GM19468 (cell line): Measurements from ENCODE around the gene DNASE1.

ENCODE experiments used
- ATAC-seq: cut with Tn5 transposase; IDR thresholded peaks from one replicate; pipeline ENCODE4 v1.9.1; 2021; ENCODE audit warnings: mild to moderate bottlenecking, moderate library complexity, moderate number of reproducible peaks; ENCODE audit not compliant: unreplicated experiment; ENCODE audit errors: extremely low read depth

Gene DNASE1

DNA sequence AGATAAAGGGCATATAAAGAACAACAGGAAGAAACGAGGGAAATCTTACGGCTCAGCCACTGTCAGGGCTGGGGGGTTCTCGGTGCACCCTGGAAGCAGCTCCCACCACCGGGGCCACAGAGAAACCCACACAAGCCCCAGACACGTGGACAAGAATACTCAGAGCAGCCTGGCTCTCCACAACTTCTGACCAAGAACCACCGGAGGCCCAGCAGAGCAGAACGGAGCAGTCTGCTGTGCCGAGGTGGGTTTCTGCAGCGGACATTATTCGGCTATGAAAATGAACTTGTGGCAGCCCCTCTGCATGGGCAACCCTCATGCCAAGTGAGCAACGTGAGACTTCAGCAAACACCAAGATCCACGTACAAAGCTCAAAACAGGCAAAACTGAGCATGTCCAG, 6.8 kb downstream of the DNASE1 start:
- no peak for ATAC-seq

DNA sequence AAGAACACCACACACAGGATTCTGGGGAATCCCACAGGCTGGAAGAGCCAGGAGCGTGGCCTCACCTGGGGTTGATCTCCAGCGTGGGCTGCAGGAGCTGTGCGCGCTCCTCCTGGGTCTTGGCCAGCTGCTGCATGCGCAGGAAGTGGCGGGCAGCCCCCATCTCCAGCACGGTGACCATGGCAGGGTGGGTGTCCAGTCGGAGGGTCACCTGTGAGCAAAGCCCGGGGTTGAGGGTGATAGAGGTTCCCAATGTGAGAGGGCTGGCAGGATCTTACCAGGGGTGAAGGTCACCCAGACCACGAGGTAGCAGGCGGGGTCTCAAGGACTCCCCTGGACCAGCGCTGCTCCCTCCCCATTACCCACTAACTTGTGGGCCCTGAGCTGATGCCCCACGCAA, 7.4 kb downstream of the DNASE1 start:
- no peak for ATAC-seq

DNA sequence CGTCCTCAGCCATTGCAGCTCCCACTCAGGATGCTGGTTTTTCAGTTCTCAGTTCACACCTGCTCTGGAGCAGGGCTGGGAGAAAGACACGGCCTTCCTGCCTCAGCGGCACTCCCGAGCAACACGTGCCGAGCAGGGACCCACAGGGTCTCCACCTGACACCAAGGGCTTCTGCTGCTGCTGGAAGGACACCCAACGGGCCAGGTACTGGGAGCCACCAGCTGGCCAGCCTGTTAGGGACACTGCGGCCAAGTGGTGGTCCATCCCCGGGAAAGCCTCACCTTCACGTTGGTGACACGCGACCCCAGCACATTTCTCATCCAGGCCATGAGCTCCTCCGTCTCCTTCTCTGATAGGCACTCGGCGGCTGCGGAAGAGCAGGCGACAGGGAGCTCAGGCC, 8.1 kb downstream of the DNASE1 start:
- no peak for ATAC-seq

DNA sequence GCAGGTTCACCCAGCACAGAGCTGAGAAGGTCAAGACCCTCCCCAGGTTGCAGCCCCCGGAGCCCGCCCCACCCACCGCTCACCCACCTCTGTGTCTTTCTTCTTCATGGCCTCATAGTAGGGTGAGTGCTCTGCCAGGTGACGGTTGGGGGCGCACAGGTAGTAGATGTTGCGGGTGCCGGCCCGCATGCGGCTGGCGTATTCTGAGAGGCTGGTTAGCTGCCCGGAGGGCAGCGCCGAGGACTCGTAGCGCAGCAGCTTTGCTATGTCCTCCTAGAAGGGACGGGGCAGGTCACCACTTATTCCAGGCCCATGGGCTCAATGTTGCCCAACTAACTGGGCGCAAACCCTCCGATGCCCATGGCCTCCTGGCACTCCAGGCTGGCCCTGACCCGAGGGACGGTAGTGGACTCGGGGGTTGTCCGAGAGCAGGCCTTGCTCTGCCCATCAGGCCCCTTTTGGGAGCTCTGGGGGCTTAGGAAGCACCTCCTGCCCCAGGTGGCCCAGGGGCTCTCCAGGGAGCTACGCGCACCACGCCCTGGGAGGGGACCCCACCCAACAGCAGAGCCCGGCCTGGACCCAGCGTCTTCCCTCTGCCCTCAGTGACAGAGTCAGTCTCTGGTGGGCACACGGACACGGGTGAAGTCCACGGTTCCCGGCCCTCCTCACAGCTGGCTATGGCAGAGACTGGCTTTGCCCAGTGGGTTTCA, 9.9 kb downstream of the DNASE1 start:
- no peak for ATAC-seq

DNA sequence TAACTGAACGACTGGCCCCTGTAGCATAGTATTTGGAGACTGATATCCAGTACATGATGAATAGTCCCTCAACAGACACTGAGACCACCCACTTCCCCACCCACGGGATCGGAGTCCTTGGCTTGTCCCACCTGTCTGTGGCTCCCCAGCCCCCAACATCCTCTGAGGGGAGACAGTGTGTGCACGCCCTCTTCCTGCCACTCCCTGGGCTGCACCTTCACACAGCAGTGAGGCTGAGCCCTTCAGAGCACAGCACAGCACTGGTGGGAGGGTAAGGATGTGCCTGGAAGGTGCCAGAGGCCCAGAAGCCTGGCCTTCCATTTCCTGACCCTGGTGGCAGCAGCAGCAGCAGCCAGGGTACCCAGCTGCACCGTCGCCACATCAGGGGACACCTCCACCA, 11.0 kb downstream of the DNASE1 start:
- no peak for ATAC-seq

DNA sequence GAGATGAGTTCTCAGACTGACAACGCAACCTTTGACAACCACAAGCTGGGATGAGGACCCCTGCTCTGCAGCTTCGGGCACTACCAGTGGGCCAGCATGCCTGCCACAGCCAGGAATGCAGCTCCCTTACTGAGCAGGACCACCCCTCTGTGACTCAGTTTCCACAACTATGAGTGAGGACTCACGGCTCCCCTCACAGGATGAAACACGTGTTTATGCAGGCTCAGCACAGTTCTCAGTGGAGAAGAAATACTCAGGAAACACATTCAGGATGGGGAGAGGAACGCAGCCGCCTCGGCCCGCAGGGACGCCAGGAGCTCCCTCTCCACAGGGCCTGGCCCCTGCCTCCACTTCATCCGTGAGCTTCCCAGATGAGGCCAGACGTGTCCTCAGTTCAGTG, 14.1 kb downstream of the DNASE1 start:
- ATAC-seq, result no peak

DNA sequence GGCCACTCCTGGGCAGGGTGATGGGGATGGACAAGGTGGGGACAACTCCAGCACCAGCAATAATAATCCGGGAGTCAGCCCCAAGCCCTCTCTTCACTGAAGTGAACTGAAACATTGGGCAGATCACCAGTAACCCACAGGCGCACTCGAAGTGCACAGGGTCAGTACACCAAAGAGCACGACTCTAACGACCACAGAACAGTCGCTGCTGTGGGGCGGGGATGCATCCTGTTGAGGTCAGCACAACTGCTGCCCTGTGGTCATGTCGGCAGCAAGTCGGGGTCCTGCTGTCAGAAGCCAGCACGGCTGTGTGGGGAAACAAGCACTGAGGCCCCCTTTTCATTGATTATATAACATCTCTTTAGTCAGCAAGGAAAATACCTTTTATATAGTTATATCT, 14.6 kb downstream of the DNASE1 start:
- ATAC-seq, result no peak

DNA sequence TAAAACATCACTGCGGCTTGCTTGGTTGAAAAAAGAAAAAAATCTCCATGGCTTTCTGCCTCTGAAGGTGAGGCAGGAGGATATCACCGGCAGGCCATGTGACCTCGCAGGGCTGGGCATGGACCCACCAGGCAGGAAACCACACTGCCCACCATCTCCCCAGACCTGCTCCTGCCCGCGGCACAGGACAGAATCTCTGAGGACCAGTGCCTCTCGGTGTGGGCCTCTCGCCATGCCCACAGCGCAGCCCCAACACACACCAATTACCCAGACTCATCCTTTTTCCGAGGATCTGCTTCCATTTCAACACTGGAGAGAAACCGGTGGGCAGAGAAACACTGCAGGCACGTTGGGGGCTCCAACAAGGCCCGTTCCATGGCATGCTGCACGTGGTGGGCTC, 16.2 kb downstream of the DNASE1 start:
- no peak for ATAC-seq

DNA sequence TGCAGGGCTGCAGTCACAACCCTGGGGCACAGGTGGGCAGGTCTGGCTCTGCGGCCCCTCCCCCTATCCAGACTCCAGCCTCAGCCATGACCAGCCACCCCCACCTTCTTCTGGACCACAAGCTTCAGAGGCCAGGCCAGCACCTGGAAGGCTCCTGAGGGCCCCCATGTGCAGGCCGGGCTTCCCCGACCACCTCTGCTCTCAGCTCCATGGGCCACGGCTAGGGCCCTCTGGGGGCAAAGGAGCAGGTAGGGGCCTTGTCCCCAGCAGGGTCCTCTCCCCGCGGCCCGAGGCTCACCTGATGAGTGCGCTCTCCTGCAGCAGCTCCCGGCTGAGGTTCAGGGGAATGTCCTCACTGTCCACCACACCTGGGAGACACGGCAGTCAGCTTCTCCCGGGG, 16.9 kb downstream of the DNASE1 start:
- no peak for ATAC-seq

DNA sequence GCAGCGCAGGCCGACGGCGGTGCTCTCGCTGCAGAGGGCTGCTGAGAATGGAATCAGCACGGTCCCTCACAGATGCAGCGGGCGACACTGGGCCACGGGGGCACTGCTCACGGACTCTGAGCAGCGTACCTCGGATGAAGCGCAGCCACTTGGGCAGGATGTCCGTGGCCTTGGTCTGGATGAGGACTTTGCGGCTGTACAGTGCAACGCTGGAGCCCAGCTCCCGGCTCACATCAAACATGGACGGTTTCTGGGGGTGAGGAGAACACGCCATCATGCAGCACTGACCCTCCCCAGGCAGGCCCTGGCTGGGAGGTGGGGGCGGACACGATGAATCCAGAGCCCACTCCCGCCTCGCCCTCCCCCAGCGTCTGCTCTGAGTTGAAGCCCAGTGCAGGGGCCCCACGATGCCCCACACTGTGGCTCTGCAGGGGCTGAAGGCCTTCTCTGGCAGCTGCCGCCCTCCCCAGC, 18.1 kb downstream of the DNASE1 start:
- ATAC-seq, result no peak

DNA sequence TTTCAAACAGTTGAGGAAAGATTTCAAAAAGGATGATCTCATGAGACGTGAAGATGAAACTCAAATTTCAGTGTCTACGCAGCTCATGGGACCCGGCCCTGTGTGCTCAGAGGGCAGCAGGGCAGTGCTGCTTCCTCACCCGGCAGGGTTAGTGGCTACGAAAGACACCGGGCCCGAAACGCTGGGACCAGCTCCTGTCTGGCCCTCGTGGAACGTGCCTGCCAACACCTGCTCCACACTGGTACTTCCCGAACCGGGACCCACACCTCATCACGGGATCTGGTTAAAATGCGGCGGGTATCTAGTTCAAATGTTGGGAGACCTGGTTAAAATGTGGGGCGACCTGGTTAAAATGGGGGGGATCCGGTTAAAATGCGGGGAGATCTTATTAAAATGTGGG, 18.7 kb downstream of the DNASE1 start:
- ATAC-seq, result no peak

DNA sequence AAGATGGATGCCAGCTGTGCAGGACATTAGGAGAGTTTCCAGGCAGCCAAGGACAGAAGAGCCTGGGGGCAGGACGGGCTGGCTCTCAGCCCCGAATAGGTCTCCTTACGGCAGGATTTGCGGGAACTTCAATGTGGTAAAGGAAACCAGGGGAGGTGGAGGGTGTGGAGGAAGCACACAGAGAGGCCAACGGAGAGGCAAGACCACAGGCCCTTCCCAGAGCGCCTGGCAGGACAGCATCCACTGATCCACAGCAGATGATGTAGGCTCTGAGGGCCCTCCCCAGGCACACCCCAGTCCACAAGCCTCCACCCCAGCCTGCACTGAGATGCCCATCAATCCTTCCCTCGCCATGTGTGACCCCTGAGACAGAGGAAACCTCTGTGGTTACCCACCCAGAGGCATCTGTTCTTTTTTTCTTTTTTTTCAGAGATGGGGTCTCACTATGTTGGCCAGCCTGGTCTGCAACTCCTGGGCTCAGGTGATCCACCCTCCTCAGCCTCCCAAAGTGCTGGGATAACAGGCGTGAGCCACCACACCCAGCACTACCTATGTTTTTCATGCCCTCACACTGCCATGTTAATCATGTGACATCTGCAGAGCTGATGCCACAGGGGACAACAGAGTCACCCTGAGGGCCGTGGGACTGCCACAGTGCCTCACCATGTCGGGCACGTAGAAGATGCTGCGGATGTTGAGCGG, 19.3 kb downstream of the DNASE1 start:
- ATAC-seq, result no peak

DNA sequence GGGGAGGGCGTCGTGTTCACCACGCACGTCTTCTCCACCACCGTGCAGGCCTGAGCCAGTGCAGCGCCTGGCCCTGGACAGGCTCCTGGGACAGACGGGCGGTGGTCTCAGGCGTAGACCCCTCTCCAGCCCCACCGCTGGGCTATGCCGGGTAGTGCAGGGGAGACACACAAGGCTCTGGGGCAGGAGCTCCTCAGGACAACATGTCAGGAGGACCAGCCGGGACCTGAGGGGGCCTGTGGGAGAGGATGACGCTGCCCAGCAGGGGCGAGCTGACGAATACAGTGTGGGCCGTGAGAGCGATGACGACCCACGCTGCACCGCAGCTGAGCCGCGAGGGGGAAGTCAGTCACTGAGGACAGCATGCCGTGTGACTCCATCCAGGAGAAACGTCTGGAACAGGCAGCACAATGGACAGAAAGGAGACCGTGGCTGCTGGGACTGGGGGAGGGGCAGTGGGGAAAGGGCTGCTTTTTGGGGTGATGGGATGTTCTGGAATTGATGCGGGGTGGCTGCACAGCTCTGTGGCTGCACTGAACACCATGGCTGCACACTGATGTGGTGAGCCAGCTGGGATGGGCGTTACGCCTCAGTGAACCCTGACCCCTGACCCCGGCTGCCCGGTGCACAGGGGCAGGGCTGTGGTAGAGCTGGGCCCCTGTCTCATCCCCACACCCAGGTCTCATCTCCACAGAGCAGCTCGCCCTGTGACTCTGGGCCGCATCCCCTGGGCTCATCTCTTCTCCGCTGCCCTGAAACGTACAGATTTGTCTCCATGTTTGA, 20.2 kb downstream of the DNASE1 start:
- no peak for ATAC-seq

DNA sequence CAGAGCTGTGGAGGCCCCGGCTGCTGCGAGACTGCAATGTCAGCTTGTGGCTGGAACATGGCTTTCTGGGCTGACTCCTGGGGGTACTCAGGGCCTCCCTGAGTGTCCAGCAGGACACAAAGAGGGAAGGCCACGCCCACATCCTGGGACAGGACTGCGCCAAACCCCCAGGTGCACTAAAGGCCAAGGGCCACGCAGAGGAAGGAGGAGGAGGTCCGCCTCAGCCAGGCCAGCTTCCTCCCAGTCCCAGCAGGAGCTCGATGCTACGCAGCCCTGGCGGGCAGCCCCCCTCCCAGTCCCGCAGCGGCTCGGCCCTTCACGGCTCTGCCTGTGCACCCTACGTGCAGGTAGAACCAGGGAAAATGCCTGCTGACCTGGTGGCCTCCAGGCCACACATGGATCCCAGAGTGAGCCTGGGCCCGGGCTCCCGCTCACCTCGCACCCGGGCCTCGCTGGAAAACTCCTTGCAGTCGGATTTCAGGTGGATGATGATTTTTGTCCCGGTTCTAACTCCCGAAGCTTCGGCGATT, 21.2 kb downstream of the DNASE1 start:
- ATAC-seq, result no peak

DNA sequence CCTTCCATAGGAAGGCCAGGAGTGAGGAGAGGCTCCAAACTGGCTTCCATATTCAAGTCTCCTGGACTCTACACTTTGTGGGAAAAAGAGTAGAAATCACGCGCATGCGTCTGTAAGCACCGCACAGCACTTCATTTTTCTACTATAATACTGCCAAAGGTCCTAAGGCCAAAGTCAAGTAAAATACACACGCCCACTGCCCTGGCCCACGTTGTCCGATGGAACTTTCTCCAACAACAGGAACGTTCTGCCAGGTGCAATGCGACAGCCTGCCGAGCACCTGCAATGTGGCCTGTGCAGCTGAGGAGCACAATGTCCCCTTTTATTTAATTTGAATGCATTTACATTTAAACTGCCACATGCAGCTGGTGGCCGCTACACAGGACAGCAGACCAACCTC, 23.5 kb downstream of the DNASE1 start:
- no peak for ATAC-seq

DNA sequence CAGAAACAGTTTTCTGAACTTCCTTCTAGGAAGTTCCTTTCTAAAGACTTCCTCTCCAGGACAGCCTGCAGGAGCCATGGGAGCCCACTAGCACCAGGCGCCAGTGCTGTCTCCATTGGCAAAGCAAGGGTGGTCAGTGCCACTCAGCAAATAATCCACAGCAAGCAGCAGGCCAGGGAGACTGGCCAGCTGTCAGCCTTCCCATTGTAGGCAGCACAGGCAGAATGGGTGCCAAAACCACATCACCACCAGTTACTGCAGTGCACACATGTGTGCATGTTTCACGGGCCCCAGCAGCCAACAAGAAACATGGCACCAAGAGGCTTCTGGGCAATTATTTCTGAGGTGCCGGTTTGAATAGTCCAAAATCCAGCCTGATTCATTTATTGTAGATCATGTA, 26.7 kb downstream of the DNASE1 start:
- ATAC-seq, result no peak

DNA sequence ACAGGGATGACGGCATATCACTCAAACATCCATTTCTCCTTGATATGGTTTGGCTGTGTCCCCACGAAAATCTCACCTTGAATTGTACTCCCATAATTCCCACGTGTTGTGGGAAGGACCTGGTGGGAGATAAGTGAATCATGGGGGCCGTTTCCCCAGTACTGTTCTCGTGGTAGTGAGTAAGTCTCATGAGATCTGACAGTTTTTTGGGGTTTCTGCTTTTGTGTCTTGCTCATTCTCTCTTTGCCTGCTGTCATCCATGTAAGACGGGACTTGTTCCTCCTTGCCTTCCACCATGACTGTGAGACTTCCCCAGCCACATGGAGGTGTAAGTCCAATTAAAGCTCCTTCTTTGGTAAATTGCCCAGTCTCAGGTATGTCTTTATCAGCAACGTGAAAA, 32.5 kb downstream of the DNASE1 start:
- no peak for ATAC-seq

DNA sequence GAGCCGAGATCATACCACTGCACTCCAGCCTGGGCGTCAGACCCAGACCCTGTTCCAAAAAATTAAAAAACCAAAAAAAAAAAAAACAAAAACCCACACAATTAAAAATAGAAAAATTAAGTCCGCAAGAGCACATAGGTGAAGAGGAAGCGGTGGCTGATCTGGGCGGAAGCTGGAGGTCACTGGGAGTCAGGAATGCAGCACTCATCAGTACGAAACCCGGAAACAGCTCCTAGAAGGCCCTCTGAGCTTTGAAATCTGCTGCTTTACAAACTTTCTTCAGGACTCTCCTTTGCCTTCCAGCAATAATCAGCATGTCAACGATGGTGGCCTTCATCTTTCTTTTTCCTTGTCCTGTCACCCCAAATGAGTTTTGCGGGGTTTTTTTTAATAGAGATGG, 33.3 kb downstream of the DNASE1 start:
- no peak for ATAC-seq

DNA sequence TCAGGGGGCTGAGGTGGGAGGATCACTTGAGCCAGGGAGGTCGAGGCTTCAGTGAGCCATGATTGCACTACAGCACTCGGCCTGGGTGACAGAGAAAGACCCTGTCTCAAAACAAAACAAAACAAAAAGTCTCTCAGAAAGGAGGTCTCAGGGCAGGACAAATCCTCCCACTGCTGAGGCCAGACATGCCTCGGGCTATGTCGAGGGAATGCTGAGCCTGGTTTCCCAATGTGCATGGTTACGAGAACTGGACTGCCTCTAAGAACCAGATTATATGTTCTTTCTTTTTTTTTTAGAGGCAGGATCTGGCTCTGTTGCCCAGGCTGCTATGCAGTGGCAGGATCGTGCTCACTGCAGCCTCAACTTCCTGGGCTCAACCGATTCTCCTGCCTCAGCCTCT, 35.2 kb downstream of the DNASE1 start:
- no peak for ATAC-seq

DNA sequence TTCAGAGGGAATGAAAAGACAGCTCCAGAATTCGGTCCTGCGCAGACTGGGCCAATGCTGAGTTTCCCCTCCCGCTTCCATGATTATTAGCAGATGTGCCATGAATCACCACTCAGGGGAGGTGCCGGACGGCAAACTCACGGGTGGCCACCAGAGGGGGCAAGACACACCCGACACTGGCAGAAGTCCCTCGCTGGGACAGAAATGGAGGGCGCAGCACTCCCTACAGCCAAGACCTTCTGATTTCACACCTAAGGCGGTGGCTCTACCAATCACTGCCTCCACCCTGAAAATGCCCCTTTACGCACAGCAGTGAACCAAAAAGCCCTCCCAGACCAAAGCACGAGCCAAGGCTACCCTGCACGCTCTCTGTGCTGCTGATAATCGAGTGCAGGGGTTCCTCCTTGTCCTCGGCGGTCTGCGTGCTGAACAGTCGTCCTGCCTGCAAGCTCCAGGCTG, 36.0 kb downstream of the DNASE1 start:
- ATAC-seq, result no peak
